HK-2 (cell line): ENCODE data around the gene ADCK2.
A peak's percentile ranks its signal among the peaks of the same experiment; 100 is the strongest.
"Not testable (repeated sequence)": the region's sequence is repeated elsewhere in the genome, so short reads cannot be mapped to it uniquely, and the experiment has no call there.

Experiments
- DNase-seq: peaks from one replicate; pipeline ENCODE4 v3.0.0-alpha.2; 2018; ENCODE audit not compliant: unreplicated experiment

ADCK2 gene

GRCh38 chr7:140673063-140673773 lies 473 bp downstream of the ADCK2 start:
- peak; percentile 63 for DNase-seq

- no peak for DNase-seq
Measured at GRCh38 chr7:140673774-140674155, 1.0 kb downstream of the ADCK2 start.

- no peak for DNase-seq
Measured at GRCh38 chr7:140674356-140674800, 1.6 kb downstream of the ADCK2 start.

- peak; percentile 64 for DNase-seq
Measured at GRCh38 chr7:140674899-140675701, 2.4 kb downstream of the ADCK2 start.

- no peak for DNase-seq
Measured at GRCh38 chr7:140675726-140676125, 3.0 kb downstream of the ADCK2 start.

GRCh38 chr7:140676306-140676705 lies 3.6 kb downstream of the ADCK2 start:
- no peak for DNase-seq

GRCh38 chr7:140676956-140677355 lies 4.2 kb downstream of the ADCK2 start:
- DNase-seq: not testable (repeated sequence)

- DNase-seq: no peak
Measured at GRCh38 chr7:140677496-140677895, 4.8 kb downstream of the ADCK2 start.

- DNase-seq: no peak
Measured at GRCh38 chr7:140678081-140678815, 5.5 kb downstream of the ADCK2 start.

GRCh38 chr7:140678816-140679130 lies 6.0 kb downstream of the ADCK2 start:
- no peak for DNase-seq

GRCh38 chr7:140679186-140679585 lies 6.4 kb downstream of the ADCK2 start:
- no peak for DNase-seq

- no peak for DNase-seq
Measured at GRCh38 chr7:140680886-140681285, 8.1 kb downstream of the ADCK2 start.

- DNase-seq: no peak
Measured at GRCh38 chr7:140681766-140682165, 9.0 kb downstream of the ADCK2 start.

GRCh38 chr7:140683657-140684056 lies 10.9 kb downstream of the ADCK2 start:
- no peak for DNase-seq

- DNase-seq: no peak
Measured at GRCh38 chr7:140684066-140684950, 11.6 kb downstream of the ADCK2 start.

- DNase-seq: no peak
Measured at GRCh38 chr7:140685407-140686087, 12.8 kb downstream of the ADCK2 start.

- no peak for DNase-seq
Measured at GRCh38 chr7:140686921-140687320, 14.2 kb downstream of the ADCK2 start.

GRCh38 chr7:140688341-140688740 lies 15.6 kb downstream of the ADCK2 start:
- no peak for DNase-seq

- DNase-seq: no peak
Measured at GRCh38 chr7:140689199-140690152, 16.7 kb downstream of the ADCK2 start.
